ENCODE results near the gene CD58. TPM values are rescaled to one million over a fixed set of nuclear protein-coding genes. Genes with fewer than 3 reads are reported as not detected.

Gene CD58
- total and polyA plus RNA-seq, 12 donors, result 6.3 to 43.6 (median 12.5) TPM

- intact Hi-C loops (cut with DNase I), result loop anchor here (5.0 kb wide), 3 partner anchors 126 to 336 kb away; no protein-coding TSS in a partner anchor
- Histone ChIP-seq H3K36me3 (replicated peaks in 1 of 2) (no peaks in the 10 kb centered on the region), H3K4me3 (no peak overlapping the region), H3K9me3 (replicated peaks in 1 of 3) (no peaks in the 10 kb centered on the region), H3K27me3 (no peaks in the 10 kb centered on the region), H3K4me1 (replicated peaks in 1 of 2) (no peaks in the 10 kb centered on the region), H3K27ac (no peak overlapping the region)
- no peak for DNase-seq
- TF ChIP-seq, protein P1, sequence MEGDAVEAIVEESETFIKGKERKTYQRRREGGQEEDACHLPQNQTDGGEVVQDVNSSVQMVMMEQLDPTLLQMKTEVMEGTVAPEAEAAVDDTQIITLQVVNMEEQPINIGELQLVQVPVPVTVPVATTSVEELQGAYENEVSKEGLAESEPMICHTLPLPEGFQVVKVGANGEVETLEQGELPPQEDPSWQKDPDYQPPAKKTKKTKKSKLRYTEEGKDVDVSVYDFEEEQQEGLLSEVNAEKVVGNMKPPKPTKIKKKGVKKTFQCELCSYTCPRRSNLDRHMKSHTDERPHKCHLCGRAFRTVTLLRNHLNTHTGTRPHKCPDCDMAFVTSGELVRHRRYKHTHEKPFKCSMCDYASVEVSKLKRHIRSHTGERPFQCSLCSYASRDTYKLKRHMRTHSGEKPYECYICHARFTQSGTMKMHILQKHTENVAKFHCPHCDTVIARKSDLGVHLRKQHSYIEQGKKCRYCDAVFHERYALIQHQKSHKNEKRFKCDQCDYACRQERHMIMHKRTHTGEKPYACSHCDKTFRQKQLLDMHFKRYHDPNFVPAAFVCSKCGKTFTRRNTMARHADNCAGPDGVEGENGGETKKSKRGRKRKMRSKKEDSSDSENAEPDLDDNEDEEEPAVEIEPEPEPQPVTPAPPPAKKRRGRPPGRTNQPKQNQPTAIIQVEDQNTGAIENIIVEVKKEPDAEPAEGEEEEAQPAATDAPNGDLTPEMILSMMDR (IDR thresholded peaks at IDR 0.05), result no peak
- TF ChIP-seq POLR2A (IDR thresholded peaks at IDR 0.05), result no peak
- 69 to 83% (median 77%) methylated on average over 4 of the region's 4 CpGs for WGBS, 4 donors
Measured at GRCh38 chr1:116488071-116488470, 82.8 kb downstream of the CD58 start.

- intact Hi-C loops (cut with DNase I), result loop anchor here (5.0 kb wide), 3 partner anchors 125 to 335 kb away; no protein-coding TSS in a partner anchor
- no peak overlapping the region for H3K27ac ChIP-seq
- TF ChIP-seq, protein P1 (IDR thresholded peaks at IDR 0.05), result no peak
- TF ChIP-seq POLR2A (IDR thresholded peaks at IDR 0.05), result no peak
Measured at GRCh38 chr1:116487583-116487982, 83.2 kb downstream of the CD58 start.

GRCh38 chr1:116487031-116487430, 83.8 kb downstream of the CD58 start:
- no peak for DNase-seq
- Histone ChIP-seq H3K36me3 (replicated peaks in 1 of 2) (no peaks in the 10 kb centered on the region), H3K27me3 (no peaks in the 10 kb centered on the region), H3K4me1 (replicated peaks in 1 of 2) (no peaks in the 10 kb centered on the region), H3K9me3 (replicated peaks in 1 of 3) (no peaks in the 10 kb centered on the region), H3K27ac (no peak overlapping the region), H3K4me3 (no peak overlapping the region)
- intact Hi-C loops (cut with DNase I), result loop anchor here (5.0 kb wide), 3 partner anchors 125 to 335 kb away; no protein-coding TSS in a partner anchor
- TF ChIP-seq, protein P1 (IDR thresholded peaks at IDR 0.05), result no peak
- no peak for TF ChIP-seq POLR2A (IDR thresholded peaks at IDR 0.05)

More at GRCh38 chr1:116487583-116487982, 83.2 kb downstream of the CD58 start:
- 80 to 94% (median 92%) methylated on average over 1 of the region's 1 CpG for WGBS, 4 donors
- Histone ChIP-seq H3K36me3 (replicated peaks in 1 of 2) (no peaks in the 10 kb centered on the region), H3K9me3 (replicated peaks in 1 of 3) (no peaks in the 10 kb centered on the region), H3K4me3 (no peak overlapping the region), H3K4me1 (replicated peaks in 1 of 2) (no peaks in the 10 kb centered on the region), H3K27me3 (no peaks in the 10 kb centered on the region)
- no peak for DNase-seq

DNA sequence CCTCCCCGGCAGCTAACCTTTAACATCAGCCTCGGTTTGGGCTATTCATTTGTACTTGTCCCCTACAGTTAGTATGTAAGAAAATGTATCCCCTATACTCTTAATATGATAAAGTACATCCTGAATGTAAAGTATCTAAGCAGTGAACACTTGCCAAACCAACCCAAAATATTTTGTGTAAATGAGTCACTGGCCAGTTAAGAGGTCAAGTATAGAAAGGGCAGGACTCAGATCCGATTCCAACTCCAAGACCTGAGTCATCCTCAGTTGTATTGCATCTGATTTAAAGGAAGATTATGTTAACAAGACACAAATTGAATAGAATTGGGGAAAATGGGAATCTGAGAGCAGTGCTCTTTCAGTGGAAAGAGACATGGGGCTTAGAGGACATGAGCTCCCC, 84.4 kb downstream of the CD58 start:
- Histone ChIP-seq H3K4me3 (no peak overlapping the region), H3K27ac (no peak overlapping the region), H3K4me1 (replicated peaks in 1 of 2) (no peaks in the 10 kb centered on the region), H3K9me3 (replicated peaks in 1 of 3) (no peaks in the 10 kb centered on the region), H3K27me3 (no peaks in the 10 kb centered on the region), H3K36me3 (replicated peaks in 1 of 2) (no peaks in the 10 kb centered on the region)
- DNase-seq, result no peak
- WGBS, 4 donors, result 63 to 70% (median 69%) methylated on average over 3 of the region's 3 CpGs
- intact Hi-C loops (cut with DNase I), result loop anchor here (5.0 kb wide), 3 partner anchors 124 to 334 kb away; no protein-coding TSS in a partner anchor
- TF ChIP-seq, protein P1 (IDR thresholded peaks at IDR 0.05), result no peak
- no peak for TF ChIP-seq POLR2A (IDR thresholded peaks at IDR 0.05)

Data from adrenal gland (tissue), 12 donors.